GM21737 (cell line): ENCODE results near the gene TNIK.
"Not testable (repeated sequence)": the region's sequence is repeated elsewhere in the genome, so short reads cannot be mapped to it uniquely, and the experiment has no call there.

Experiments used
- ATAC-seq: cut with Tn5 transposase; IDR thresholded peaks from one replicate; pipeline ENCODE4 v1.9.1; 2021; ENCODE audit warnings: mild to moderate bottlenecking, moderate library complexity; ENCODE audit not compliant: unreplicated experiment

Gene TNIK

GRCh38 chr3:171118993-171119392 lies 341.2 kb downstream of the TNIK start:
- ATAC-seq: not testable (repeated sequence)

- ATAC-seq: no peak
Observed at GRCh38 chr3:171116824-171117395, 343.3 kb downstream of the TNIK start.

GRCh38 chr3:171116365-171116764 lies 343.8 kb downstream of the TNIK start:
- no peak for ATAC-seq

GRCh38 chr3:171115667-171116066 lies 344.5 kb downstream of the TNIK start:
- ATAC-seq: no peak

GRCh38 chr3:171113716-171114115 lies 346.5 kb downstream of the TNIK start:
- no peak for ATAC-seq

- ATAC-seq: no peak
Observed at GRCh38 chr3:171110715-171111114, 349.5 kb downstream of the TNIK start.

- no peak for ATAC-seq
Observed at GRCh38 chr3:171108066-171108465, 352.1 kb downstream of the TNIK start.

- ATAC-seq: no peak
Observed at GRCh38 chr3:171103185-171103584, 357.0 kb downstream of the TNIK start.

GRCh38 chr3:171101982-171102641 lies 358.1 kb downstream of the TNIK start:
- ATAC-seq: no peak

- no peak for ATAC-seq
Observed at GRCh38 chr3:171099911-171100310, 360.3 kb downstream of the TNIK start.

- ATAC-seq: peak; percentile 90
Observed at GRCh38 chr3:171095063-171095462, 365.1 kb downstream of the TNIK start.

GRCh38 chr3:171094411-171094810 lies 365.8 kb downstream of the TNIK start:
- no peak for ATAC-seq

- no peak for ATAC-seq
Observed at GRCh38 chr3:171093462-171093861, 366.7 kb downstream of the TNIK start.

- no peak for ATAC-seq
Observed at GRCh38 chr3:171092467-171092911, 367.7 kb downstream of the TNIK start.

GRCh38 chr3:171090321-171090720 lies 369.9 kb downstream of the TNIK start:
- ATAC-seq: no peak

GRCh38 chr3:171088964-171089754 lies 371.0 kb downstream of the TNIK start:
- ATAC-seq: no peak

GRCh38 chr3:171088496-171088895 lies 371.7 kb downstream of the TNIK start:
- no peak for ATAC-seq

- no peak for ATAC-seq
Observed at GRCh38 chr3:171086914-171087313, 373.3 kb downstream of the TNIK start.

- no peak for ATAC-seq
Observed at GRCh38 chr3:171077261-171077660, 382.9 kb downstream of the TNIK start.

- ATAC-seq: no peak
Observed at GRCh38 chr3:171072432-171072831, 387.8 kb downstream of the TNIK start.

- ATAC-seq: no peak
Observed at GRCh38 chr3:171068658-171069057, 391.5 kb downstream of the TNIK start.

GRCh38 chr3:171066206-171066605 lies 394.0 kb downstream of the TNIK start:
- no peak for ATAC-seq
